ENCODE data around the gene ID2. TPM values are rescaled to one million over a fixed set of nuclear protein-coding genes. Genes with fewer than 3 reads are reported as not detected.

ID2 gene
- total and polyA plus RNA-seq, 2 of the 13 experiments (the other 11 are each of a cell fraction or from before 2014, with no cell fraction given): 214 to 719 TPM

DNA sequence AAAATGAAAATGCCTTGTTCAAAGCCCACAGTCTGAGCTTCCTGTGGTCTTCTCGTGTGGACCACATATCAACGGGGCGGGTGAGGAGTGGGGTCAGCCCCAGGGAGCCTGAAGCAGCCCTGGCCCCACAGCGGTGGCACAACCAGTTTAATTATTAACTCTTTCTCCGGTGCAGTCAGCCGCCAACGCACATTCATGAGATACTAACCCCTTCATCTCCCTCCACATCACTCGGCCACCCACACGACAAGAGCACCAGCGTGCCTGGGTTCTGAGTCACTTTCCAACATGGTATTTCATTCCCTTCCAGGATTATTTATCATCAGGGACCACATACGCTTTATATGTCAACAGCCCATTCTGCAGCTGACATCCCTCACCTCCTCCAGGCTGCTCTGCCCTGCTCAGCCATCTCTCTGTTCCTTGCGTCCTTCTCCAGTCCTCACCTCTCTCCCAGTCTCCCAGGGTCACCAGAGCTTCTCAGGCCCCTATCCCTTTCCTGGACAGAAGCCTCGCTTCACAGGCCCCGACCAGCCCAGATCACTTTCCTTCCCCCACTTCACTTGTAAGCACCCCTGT, 48.0 kb upstream of the ID2 start (continued):
- TF ChIP-seq, protein P1, sequence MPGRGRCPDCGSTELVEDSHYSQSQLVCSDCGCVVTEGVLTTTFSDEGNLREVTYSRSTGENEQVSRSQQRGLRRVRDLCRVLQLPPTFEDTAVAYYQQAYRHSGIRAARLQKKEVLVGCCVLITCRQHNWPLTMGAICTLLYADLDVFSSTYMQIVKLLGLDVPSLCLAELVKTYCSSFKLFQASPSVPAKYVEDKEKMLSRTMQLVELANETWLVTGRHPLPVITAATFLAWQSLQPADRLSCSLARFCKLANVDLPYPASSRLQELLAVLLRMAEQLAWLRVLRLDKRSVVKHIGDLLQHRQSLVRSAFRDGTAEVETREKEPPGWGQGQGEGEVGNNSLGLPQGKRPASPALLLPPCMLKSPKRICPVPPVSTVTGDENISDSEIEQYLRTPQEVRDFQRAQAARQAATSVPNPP (CRISPR knock-in tag; IDR thresholded peaks at IDR 0.05): 0 out of 2 replicates have a peak, but pooled peaks have one; percentile 73
- TF ChIP-seq RFX1 (IDR thresholded peaks at IDR 0.05): no peak
- peak; percentile 60; the same call in 1 of the 2 replicates for TF ChIP-seq ZMAT3 (CRISPR knock-in tag; conservative IDR thresholded peaks at IDR 0.05)
- TF ChIP-seq SAFB2 (CRISPR knock-in tag; IDR thresholded peaks at IDR 0.05; ENCODE audit: borderline replicate concordance, low read depth): no peak; the same call in 1 of the 2 replicates
- no peak for TF ChIP-seq ZNF282 (IDR thresholded peaks at IDR 0.05; ENCODE audit: partially characterized antibody)
- TF ChIP-seq, protein P2, sequence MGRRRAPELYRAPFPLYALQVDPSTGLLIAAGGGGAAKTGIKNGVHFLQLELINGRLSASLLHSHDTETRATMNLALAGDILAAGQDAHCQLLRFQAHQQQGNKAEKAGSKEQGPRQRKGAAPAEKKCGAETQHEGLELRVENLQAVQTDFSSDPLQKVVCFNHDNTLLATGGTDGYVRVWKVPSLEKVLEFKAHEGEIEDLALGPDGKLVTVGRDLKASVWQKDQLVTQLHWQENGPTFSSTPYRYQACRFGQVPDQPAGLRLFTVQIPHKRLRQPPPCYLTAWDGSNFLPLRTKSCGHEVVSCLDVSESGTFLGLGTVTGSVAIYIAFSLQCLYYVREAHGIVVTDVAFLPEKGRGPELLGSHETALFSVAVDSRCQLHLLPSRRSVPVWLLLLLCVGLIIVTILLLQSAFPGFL (CRISPR knock-in tag; IDR thresholded peaks at IDR 0.05): no peak
- TF ChIP-seq PHF8 (CRISPR knock-in tag; IDR thresholded peaks at IDR 0.05): no peak
- no peak for TF ChIP-seq ZNF329 (CRISPR knock-in tag; IDR thresholded peaks at IDR 0.05; ENCODE audit: low read depth)
- TF ChIP-seq ZKSCAN5 (CRISPR knock-in tag; IDR thresholded peaks at IDR 0.05): peak; percentile 68; the same call in 1 of the 2 replicates
- TF ChIP-seq ZNF761 (CRISPR knock-in tag; conservative IDR thresholded peaks at IDR 0.05): peak; percentile 83; the same call in 1 of the 2 replicates
- TF ChIP-seq ZBTB1 (CRISPR knock-in tag; IDR thresholded peaks at IDR 0.05; ENCODE audit: borderline replicate concordance): no peak
- TF ChIP-seq, protein P3, sequence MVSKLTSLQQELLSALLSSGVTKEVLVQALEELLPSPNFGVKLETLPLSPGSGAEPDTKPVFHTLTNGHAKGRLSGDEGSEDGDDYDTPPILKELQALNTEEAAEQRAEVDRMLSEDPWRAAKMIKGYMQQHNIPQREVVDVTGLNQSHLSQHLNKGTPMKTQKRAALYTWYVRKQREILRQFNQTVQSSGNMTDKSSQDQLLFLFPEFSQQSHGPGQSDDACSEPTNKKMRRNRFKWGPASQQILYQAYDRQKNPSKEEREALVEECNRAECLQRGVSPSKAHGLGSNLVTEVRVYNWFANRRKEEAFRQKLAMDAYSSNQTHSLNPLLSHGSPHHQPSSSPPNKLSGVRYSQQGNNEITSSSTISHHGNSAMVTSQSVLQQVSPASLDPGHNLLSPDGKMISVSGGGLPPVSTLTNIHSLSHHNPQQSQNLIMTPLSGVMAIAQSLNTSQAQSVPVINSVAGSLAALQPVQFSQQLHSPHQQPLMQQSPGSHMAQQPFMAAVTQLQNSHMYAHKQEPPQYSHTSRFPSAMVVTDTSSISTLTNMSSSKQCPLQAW (CRISPR knock-in tag; IDR thresholded peaks at IDR 0.05): peak; percentile 100
- TF ChIP-seq, protein P4, sequence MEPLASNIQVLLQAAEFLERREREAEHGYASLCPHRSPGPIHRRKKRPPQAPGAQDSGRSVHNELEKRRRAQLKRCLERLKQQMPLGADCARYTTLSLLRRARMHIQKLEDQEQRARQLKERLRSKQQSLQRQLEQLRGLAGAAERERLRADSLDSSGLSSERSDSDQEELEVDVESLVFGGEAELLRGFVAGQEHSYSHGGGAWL (CRISPR knock-in tag; IDR thresholded peaks at IDR 0.05): no peak
- peak; percentile 77 for TF ChIP-seq ZMYM4 (CRISPR knock-in tag; IDR thresholded peaks at IDR 0.05)
- no peak for TF ChIP-seq NFYC (CRISPR knock-in tag; IDR thresholded peaks at IDR 0.05)
- TF ChIP-seq, protein P5, sequence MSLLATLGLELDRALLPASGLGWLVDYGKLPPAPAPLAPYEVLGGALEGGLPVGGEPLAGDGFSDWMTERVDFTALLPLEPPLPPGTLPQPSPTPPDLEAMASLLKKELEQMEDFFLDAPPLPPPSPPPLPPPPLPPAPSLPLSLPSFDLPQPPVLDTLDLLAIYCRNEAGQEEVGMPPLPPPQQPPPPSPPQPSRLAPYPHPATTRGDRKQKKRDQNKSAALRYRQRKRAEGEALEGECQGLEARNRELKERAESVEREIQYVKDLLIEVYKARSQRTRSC (CRISPR knock-in tag; IDR thresholded peaks at IDR 0.05; ENCODE audit: low read depth): peak; percentile 77; the same call in 1 of the 2 replicates
- TF ChIP-seq, protein P6, sequence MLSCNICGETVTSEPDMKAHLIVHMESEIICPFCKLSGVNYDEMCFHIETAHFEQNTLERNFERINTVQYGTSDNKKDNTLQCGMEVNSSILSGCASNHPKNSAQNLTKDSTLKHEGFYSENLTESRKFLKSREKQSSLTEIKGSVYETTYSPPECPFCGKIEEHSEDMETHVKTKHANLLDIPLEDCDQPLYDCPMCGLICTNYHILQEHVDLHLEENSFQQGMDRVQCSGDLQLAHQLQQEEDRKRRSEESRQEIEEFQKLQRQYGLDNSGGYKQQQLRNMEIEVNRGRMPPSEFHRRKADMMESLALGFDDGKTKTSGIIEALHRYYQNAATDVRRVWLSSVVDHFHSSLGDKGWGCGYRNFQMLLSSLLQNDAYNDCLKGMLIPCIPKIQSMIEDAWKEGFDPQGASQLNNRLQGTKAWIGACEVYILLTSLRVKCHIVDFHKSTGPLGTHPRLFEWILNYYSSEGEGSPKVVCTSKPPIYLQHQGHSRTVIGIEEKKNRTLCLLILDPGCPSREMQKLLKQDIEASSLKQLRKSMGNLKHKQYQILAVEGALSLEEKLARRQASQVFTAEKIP (CRISPR knock-in tag; IDR thresholded peaks at IDR 0.05; ENCODE audit: borderline replicate concordance): no peak
- TF ChIP-seq, protein P7, sequence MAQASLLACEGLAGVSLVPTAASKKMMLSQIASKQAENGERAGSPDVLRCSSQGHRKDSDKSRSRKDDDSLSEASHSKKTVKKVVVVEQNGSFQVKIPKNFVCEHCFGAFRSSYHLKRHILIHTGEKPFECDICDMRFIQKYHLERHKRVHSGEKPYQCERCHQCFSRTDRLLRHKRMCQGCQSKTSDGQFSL (CRISPR knock-in tag; IDR thresholded peaks at IDR 0.05): no peak
- TF ChIP-seq, protein P8, sequence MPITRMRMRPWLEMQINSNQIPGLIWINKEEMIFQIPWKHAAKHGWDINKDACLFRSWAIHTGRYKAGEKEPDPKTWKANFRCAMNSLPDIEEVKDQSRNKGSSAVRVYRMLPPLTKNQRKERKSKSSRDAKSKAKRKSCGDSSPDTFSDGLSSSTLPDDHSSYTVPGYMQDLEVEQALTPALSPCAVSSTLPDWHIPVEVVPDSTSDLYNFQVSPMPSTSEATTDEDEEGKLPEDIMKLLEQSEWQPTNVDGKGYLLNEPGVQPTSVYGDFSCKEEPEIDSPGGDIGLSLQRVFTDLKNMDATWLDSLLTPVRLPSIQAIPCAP (CRISPR knock-in tag; IDR thresholded peaks at IDR 0.05; ENCODE audit: low read depth): no peak
- TF ChIP-seq, protein P9, sequence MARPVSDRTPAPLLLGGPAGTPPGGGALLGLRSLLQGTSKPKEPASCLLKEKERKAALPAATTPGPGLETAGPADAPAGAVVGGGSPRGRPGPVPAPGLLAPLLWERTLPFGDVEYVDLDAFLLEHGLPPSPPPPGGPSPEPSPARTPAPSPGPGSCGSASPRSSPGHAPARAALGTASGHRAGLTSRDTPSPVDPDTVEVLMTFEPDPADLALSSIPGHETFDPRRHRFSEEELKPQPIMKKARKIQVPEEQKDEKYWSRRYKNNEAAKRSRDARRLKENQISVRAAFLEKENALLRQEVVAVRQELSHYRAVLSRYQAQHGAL (CRISPR knock-in tag; IDR thresholded peaks at IDR 0.05; ENCODE audit: not compliant biosample characterization): no peak
- TF ChIP-seq MZF1 (CRISPR knock-in tag; IDR thresholded peaks at IDR 0.05; ENCODE audit: borderline replicate concordance): no peak

All from HepG2 (cell line).